CD14-positive monocyte (primary cell): ENCODE results near the gene FBXL15. TPM values are rescaled to one million over a fixed set of nuclear protein-coding genes. Genes with fewer than 3 reads are reported as not detected.

ENCODE experiments used
- DNase-seq, 3 donors: peaks; one replicate each; pipeline ENCODE4 v3.0.0-alpha.2; 2011 to 2022
- H2AFZ ChIP-seq: 2 replicates; pipeline ENCODE4 v1.6.0; 2012; ENCODE audit warnings: mild to moderate bottlenecking, low read depth, low read length, inconsistent platforms; ENCODE audit not compliant: insufficient read depth, poor library complexity, severe bottlenecking
- H3K27ac ChIP-seq, 2 donors: 1 replicate in 1 of 2; 2 replicates in 1 of 2; pipeline ENCODE4 v1.5.1; 2012 to 2013; ENCODE audit warnings: low read length in 2 of 2, control low read depth in 1 of 2, inconsistent platforms in 1 of 2, low read depth in 1 of 2, mild to moderate bottlenecking in 1 of 2
- H3K27me3 ChIP-seq, 2 donors: one replicate each; pipeline versions ENCODE4 v1.6.0 to v1.6.1; 2011 to 2013; ENCODE audit warnings: low read length in 2 of 2; ENCODE audit not compliant: control insufficient read depth in 2 of 2, insufficient read depth in 2 of 2
- H3K36me3 ChIP-seq, 2 donors: replicated peaks in 1 of 2; 1 replicate in 1 of 2; 2 replicates in 1 of 2; pipeline versions ENCODE4 v1.5.1 to v1.6.1; 2012 to 2013; ENCODE audit warnings: low read length in 2 of 2, control low read depth in 1 of 2, inconsistent platforms in 1 of 2, mild to moderate bottlenecking in 1 of 2; ENCODE audit not compliant: insufficient read depth in 2 of 2, control insufficient read depth in 1 of 2
- H3K4me1 ChIP-seq, 2 donors: 1 replicate in 1 of 2; 2 replicates in 1 of 2; pipeline versions ENCODE4 v1.5.1 to v1.6.1; 2012 to 2013; ENCODE audit warnings: low read length in 2 of 2, control low read depth in 1 of 2, inconsistent platforms in 1 of 2, mild to moderate bottlenecking in 1 of 2, moderate library complexity in 1 of 2; ENCODE audit not compliant: insufficient read depth in 2 of 2, control insufficient read depth in 1 of 2
- H3K4me2 ChIP-seq: replicated peaks from 2 replicates; pipeline ENCODE3; 2012; ENCODE audit warnings: low read length, moderate library complexity, mild to moderate bottlenecking; ENCODE audit not compliant: poor library complexity, severe bottlenecking; ENCODE audit errors: extremely low read depth
- H3K4me3 ChIP-seq, 3 experiments: fragments of 200-600 bp in 1 of 3; sonication (generic) in 1 of 3; replicated peaks in 1 of 3; 1 replicate in 2 of 3; 2 replicates in 1 of 3; pipeline ENCODE4 v1.5.1; 2011 to 2013; ENCODE audit warnings: low read length in 3 of 3, mild to moderate bottlenecking in 3 of 3, control low read depth in 2 of 3, low read depth in 2 of 3, inconsistent platforms in 1 of 3, moderate library complexity in 1 of 3
- H3K79me2 ChIP-seq: 2 replicates; pipeline ENCODE4 v1.6.0; 2012; ENCODE audit warnings: mild to moderate bottlenecking, control low read depth, inconsistent platforms, low read length, moderate library complexity; ENCODE audit not compliant: insufficient read depth
- H3K9ac ChIP-seq: 2 replicates; pipeline ENCODE4 v1.6.0; 2017; ENCODE audit warnings: low read length, mild to moderate bottlenecking; ENCODE audit not compliant: insufficient read depth, poor library complexity, severe bottlenecking
- H3K9me3 ChIP-seq, 2 donors: replicated peaks in 1 of 2; 1 replicate in 1 of 2; 2 replicates in 1 of 2; pipeline versions ENCODE4 v1.5.1 to v1.6.1; 2012 to 2013; ENCODE audit warnings: low read length in 2 of 2, control low read depth in 1 of 2; ENCODE audit not compliant: control insufficient read depth in 1 of 2, insufficient read depth in 1 of 2
- H4K20me1 ChIP-seq: 2 replicates; pipeline ENCODE4 v1.6.0; 2012; ENCODE audit warnings: mild to moderate bottlenecking, low read length, control low read depth, moderate library complexity; ENCODE audit not compliant: insufficient read depth
- H3K27ac Mint-ChIP-seq, 7 donors: one replicate each; pipeline ENCODE4 v1.8.0; 2020; ENCODE audit warnings: mild to moderate bottlenecking in 7 of 7, mixed read lengths in 7 of 7, moderate library complexity in 6 of 7, inconsistent platforms in 2 of 7
- H3K27me3 Mint-ChIP-seq, 3 donors: one replicate each; pipeline ENCODE4 v1.8.0; 2021 to 2022; ENCODE audit warnings: low read depth in 3 of 3, mild to moderate bottlenecking in 3 of 3, mixed read lengths in 3 of 3, moderate library complexity in 3 of 3, inconsistent platforms in 1 of 3
- H3K36me3 Mint-ChIP-seq, 2 donors: one replicate each; pipeline ENCODE4 v1.8.0; 2020; ENCODE audit warnings: mixed read lengths in 2 of 2, inconsistent platforms in 1 of 2, mild to moderate bottlenecking in 1 of 2
- H3K4me1 Mint-ChIP-seq: one replicate; pipeline ENCODE4 v1.8.0; 2020; ENCODE audit warnings: mild to moderate bottlenecking, mixed read lengths
- H3K4me3 Mint-ChIP-seq, 2 donors: one replicate each; pipeline ENCODE4 v1.8.0; 2020; ENCODE audit warnings: mild to moderate bottlenecking in 2 of 2, mixed read lengths in 2 of 2, moderate library complexity in 1 of 2
- H3K9me3 Mint-ChIP-seq, 7 donors: one replicate each; pipeline ENCODE4 v1.8.0; 2020 to 2022; ENCODE audit warnings: mixed read lengths in 7 of 7, mild to moderate bottlenecking in 6 of 7, moderate library complexity in 6 of 7, inconsistent platforms in 2 of 7
- CTCF ChIP-seq: fragments of 200-600 bp; IDR thresholded peaks from one replicate; pipeline ENCODE4 v1.8.0; 2022; ENCODE audit warnings: antibody characterized with exemption, mild to moderate bottlenecking
- WGBS: methylation state at CpG from one replicate; pipeline ENCODE4 v1.1.5; 2013; ENCODE audit warnings: missing lambda C conversion rate; ENCODE audit not compliant: insufficient coverage; 5-methylcytosine and 5-hydroxymethylcytosine counted together
- intact Hi-C, 2 donors: fragments of 100-400 bp; cut with micrococcal nuclease; formaldehyde crosslinking; loops; one replicate each; pipeline versions ENCODE4 v1.15.0 to v1.15.1; 2023
- polyA plus RNA-seq, 3 donors: library from polyadenylated mRNA; depleted of rRNA in 1 of 3; unstranded in 2 of 3; stranded (reverse) in 1 of 3; fragments of 300-500 nt in 2 of 3; fragments of >200 nt in 1 of 3; fragmentation: Illumina TruSeq in 2 of 3; gene quantifications; 1 replicate in 2 of 3; 2 replicates in 1 of 3; pipeline ENCODE4 v1.2.3, GENCODE V29; 2012 to 2021

The FBXL15 gene
- polyA plus RNA-seq, 3 donors: 16.0 to 36.3 (median 25.5) TPM

- H3K4me3 ChIP-seq: no peak overlapping the region
- H3K4me1 Mint-ChIP-seq: peaks cover 25% of the 10 kb centered on the region
- intact Hi-C loops: no loop called here
- H3K9me3 ChIP-seq: peaks cover 0 to 35% of the 10 kb centered on the region in 2 donors
- peaks cover 6 to 22% of the 10 kb centered on the region in 2 donors for H3K4me1 ChIP-seq
- peaks cover 59 to 83% (median 60%) of the 10 kb centered on the region in 3 donors for H3K27me3 Mint-ChIP-seq
- H3K36me3 Mint-ChIP-seq: peaks cover 4 to 15% of the 10 kb centered on the region in 2 donors
- WGBS: 89% methylated on average over 13 of the region's 14 CpGs
- H3K4me2 ChIP-seq: no peak overlapping the region
- no peaks in the 10 kb centered on the region for H4K20me1 ChIP-seq
- H3K27ac Mint-ChIP-seq: no peak overlapping the region
- H3K36me3 ChIP-seq: no peaks in the 10 kb centered on the region
- H3K4me3 Mint-ChIP-seq: peak overlapping the region in 1 of 2 donors; percentile 80
- TF ChIP-seq CTCF: no peak
- no peak overlapping the region for H3K27ac ChIP-seq
- peaks cover 0 to 17% (median 11%) of the 10 kb centered on the region in 7 donors for H3K9me3 Mint-ChIP-seq
- no peaks in the 10 kb centered on the region for H3K79me2 ChIP-seq
- no peak for DNase-seq
- no peak overlapping the region for H3K9ac ChIP-seq
- no peak overlapping the region for H2AFZ ChIP-seq
- peaks cover 50 to 68% of the 10 kb centered on the region in 2 donors for H3K27me3 ChIP-seq
These were observed 9.0 kb upstream of the FBXL15 start for GRCh38 chr10:102411341-102412255.

- Histone ChIP-seq H3K36me3 (no peaks in the 10 kb centered on the region), H3K79me2 (no peaks in the 10 kb centered on the region), H3K9me3 (peaks cover 0 to 35% of the 10 kb centered on the region in 2 donors), H3K4me1 (peaks cover 6 to 22% of the 10 kb centered on the region in 2 donors), H4K20me1 (no peaks in the 10 kb centered on the region), H3K27me3 (peaks cover 49 to 69% of the 10 kb centered on the region in 2 donors), H3K9ac (no peak overlapping the region), H2AFZ (no peak overlapping the region), H3K27ac (no peak overlapping the region), H3K4me2 (no peak overlapping the region), H3K4me3 (no peak overlapping the region)
- peak overlapping the region in 1 of 2 donors; percentile 67 for H3K4me3 Mint-ChIP-seq
- TF ChIP-seq CTCF: no peak
- H3K27ac Mint-ChIP-seq: no peak overlapping the region
- H3K4me1 Mint-ChIP-seq: peaks cover 25% of the 10 kb centered on the region
- 87% methylated on average over 6 of the region's 10 CpGs for WGBS
- H3K27me3 Mint-ChIP-seq: peaks cover 57 to 81% (median 58%) of the 10 kb centered on the region in 3 donors
- no peak for DNase-seq
- intact Hi-C loops: no loop called here
- H3K9me3 Mint-ChIP-seq: peaks cover 0 to 17% (median 11%) of the 10 kb centered on the region in 7 donors
- H3K36me3 Mint-ChIP-seq: peaks cover 4 to 15% of the 10 kb centered on the region in 2 donors
These were observed 8.3 kb upstream of the FBXL15 start for GRCh38 chr10:102412293-102412692.
